Naive thymus-derived CD8-positive, alpha-beta T cell (primary cell): ENCODE results near the gene TRPV2. TPM values are rescaled to one million over a fixed set of nuclear protein-coding genes. Genes with fewer than 3 reads are reported as not detected.
A peak's percentile ranks its signal among the peaks of the same experiment; 100 is the strongest.
"Not testable (repeated sequence)": the region's sequence is repeated elsewhere in the genome, so short reads cannot be mapped to it uniquely, and the experiment has no call there.

Source experiments
- ATAC-seq, 2 donors: fragments of 150-1000 bp; cut with Tn5 transposase in 1 of 2; sonication (Bioruptor Pico), chemical (Tn5 transposase) in 1 of 2; 1 replicate in 1 of 2; 2 replicates in 1 of 2; pipeline ENCODE4 v1.10.0; 2021; ENCODE audit warnings: mild to moderate bottlenecking in 2 of 2, moderate library complexity in 2 of 2
- POLR2A ChIA-PET: fragments of 350-600 bp; sonication (Branson Sonifier 250); formaldehyde crosslinking; loops from one replicate; lab custom pipeline; 2021; ENCODE audit warnings: antibody characterized with exemption; lab: Charles Lee
- DNase-seq, 10 donors: peaks; one replicate each; pipeline versions ENCODE4 v3.0.0 to v3.0.0-alpha.2; 2020 to 2022
- H3K27ac Mint-ChIP-seq, 10 donors: one replicate each; pipeline ENCODE4 v1.8.0; 2020 to 2022; ENCODE audit warnings: mild to moderate bottlenecking in 10 of 10, mixed read lengths in 10 of 10, moderate library complexity in 4 of 10, inconsistent platforms in 1 of 10
- H3K27me3 Mint-ChIP-seq, 5 donors: one replicate each; pipeline ENCODE4 v1.8.0; 2021 to 2022; ENCODE audit warnings: mixed read lengths in 5 of 5
- H3K36me3 Mint-ChIP-seq, 3 donors: one replicate each; pipeline ENCODE4 v1.8.0; 2020 to 2022; ENCODE audit warnings: mixed read lengths in 3 of 3, mild to moderate bottlenecking in 2 of 3, inconsistent platforms in 1 of 3
- H3K4me1 Mint-ChIP-seq, 4 donors: one replicate each; pipeline ENCODE4 v1.8.0; 2021 to 2022; ENCODE audit warnings: mixed read lengths in 4 of 4
- H3K4me3 Mint-ChIP-seq, 10 donors: one replicate each; pipeline ENCODE4 v1.8.0; 2020 to 2022; ENCODE audit warnings: mild to moderate bottlenecking in 10 of 10, mixed read lengths in 10 of 10, moderate library complexity in 6 of 10, inconsistent platforms in 1 of 10
- H3K9me3 Mint-ChIP-seq, 9 donors: one replicate each; pipeline ENCODE4 v1.8.0; 2020 to 2022; ENCODE audit warnings: mixed read lengths in 9 of 9, mild to moderate bottlenecking in 3 of 9, inconsistent platforms in 1 of 9, moderate library complexity in 1 of 9
- polyA plus RNA-seq, 3 donors: library from polyadenylated mRNA; unstranded; fragments of 300-500 nt; fragmentation: Illumina TruSeq; gene quantifications; one replicate each; pipeline ENCODE4 v1.2.3, GENCODE V29; 2021
- total RNA-seq, 8 experiments: library from RNA in 2 of 8; stranded (reverse) in 2 of 8; gene quantifications; one replicate each; pipeline ENCODE4 v1.2.3 and lab custom pipeline; 2021 to 2026

Gene TRPV2
- total and polyA plus RNA-seq, 5 experiments from 2014 or later: 60.9 to 109 (median 87.0) TPM

GRCh38 chr17:16448490-16448889 is 33.1 kb downstream of the TRPV2 start:
- POLR2A ChIA-PET: no interaction called here
- peaks cover 0 to 32% (median 0%) of the 10 kb centered on the region in 3 donors for H3K36me3 Mint-ChIP-seq
- peak overlapping the region in 2 of 10 donors; percentile 38 to 88 for H3K27ac Mint-ChIP-seq
- ATAC-seq: no peak
- no peaks in the 10 kb centered on the region for H3K27me3 Mint-ChIP-seq
- no peak overlapping the region for H3K4me3 Mint-ChIP-seq
- peaks cover 6 to 38% (median 12%) of the 10 kb centered on the region in 4 donors for H3K4me1 Mint-ChIP-seq
- no peaks in the 10 kb centered on the region for H3K9me3 Mint-ChIP-seq
- no peak for DNase-seq

GRCh38 chr17:16449121-16449570 is 33.8 kb downstream of the TRPV2 start:
- ATAC-seq (no peak), DNase-seq (no peak)
- H3K27me3 Mint-ChIP-seq: no peaks in the 10 kb centered on the region
- no peaks in the 10 kb centered on the region for H3K9me3 Mint-ChIP-seq
- H3K4me3 Mint-ChIP-seq: no peak overlapping the region
- POLR2A ChIA-PET: no interaction called here
- peaks cover 0 to 28% (median 0%) of the 10 kb centered on the region in 3 donors for H3K36me3 Mint-ChIP-seq
- H3K4me1 Mint-ChIP-seq: peaks cover 6 to 38% (median 11%) of the 10 kb centered on the region in 4 donors
- H3K27ac Mint-ChIP-seq: no peak overlapping the region

GRCh38 chr17:16450028-16450427 is 34.7 kb downstream of the TRPV2 start:
- POLR2A ChIA-PET: no interaction called here
- Mint-ChIP-seq H3K4me1 (peaks cover 6 to 33% (median 10%) of the 10 kb centered on the region in 4 donors), H3K27ac (peak overlapping the region in 7 of 10 donors; percentile 13 to 90 (median 65)), H3K9me3 (no peaks in the 10 kb centered on the region), H3K36me3 (peaks cover 0 to 20% (median 0%) of the 10 kb centered on the region in 3 donors), H3K27me3 (no peaks in the 10 kb centered on the region), H3K4me3 (no peak overlapping the region)
- no peak for ATAC-seq
- DNase-seq: no peak

GRCh38 chr17:16452268-16452667 is 36.9 kb downstream of the TRPV2 start:
- POLR2A ChIA-PET: interaction anchor here (1.7 kb wide), 1 partner anchor 12 kb away, joined by 7 read pairs; no protein-coding TSS in a partner anchor
- not testable (repeated sequence) for DNase-seq, H3K36me3 Mint-ChIP-seq, ATAC-seq, H3K9me3 Mint-ChIP-seq, H3K4me3 Mint-ChIP-seq, H3K27me3 Mint-ChIP-seq
- Mint-ChIP-seq H3K4me1 (peaks cover 3 to 21% (median 6%) of the 10 kb centered on the region in 4 donors), H3K27ac (peak overlapping the region in 1 of 10 donors; percentile 92)

GRCh38 chr17:16453493-16453851 is 38.1 kb downstream of the TRPV2 start:
- POLR2A ChIA-PET: interaction anchor here (1.1 to 1.7 kb wide), 2 partner anchors 14 to 68 kb away, joined by 4 to 7 read pairs; no protein-coding TSS in a partner anchor
- DNase-seq (no peak), ATAC-seq (no peak)
- no peaks in the 10 kb centered on the region for H3K27me3 Mint-ChIP-seq
- peaks cover 0 to 6% (median 0%) of the 10 kb centered on the region in 3 donors for H3K36me3 Mint-ChIP-seq
- no peaks in the 10 kb centered on the region for H3K9me3 Mint-ChIP-seq
- peaks cover 0 to 16% (median 5%) of the 10 kb centered on the region in 4 donors for H3K4me1 Mint-ChIP-seq
- peak overlapping the region in 2 of 10 donors; percentile 7 to 39 for H3K4me3 Mint-ChIP-seq
- peak overlapping the region in 5 of 10 donors; percentile 38 to 92 (median 65) for H3K27ac Mint-ChIP-seq

- no peaks in the 10 kb centered on the region for H3K36me3 Mint-ChIP-seq
- H3K4me3 Mint-ChIP-seq: no peak overlapping the region
- H3K9me3 Mint-ChIP-seq: no peaks in the 10 kb centered on the region
- no peak for ATAC-seq
- peaks cover 0 to 10% (median 4%) of the 10 kb centered on the region in 4 donors for H3K4me1 Mint-ChIP-seq
- H3K27ac Mint-ChIP-seq: peak overlapping the region in 3 of 10 donors; percentile 65 to 77 (median 73)
- POLR2A ChIA-PET: no interaction called here
- no peak for DNase-seq
- no peaks in the 10 kb centered on the region for H3K27me3 Mint-ChIP-seq
Observed at GRCh38 chr17:16455997-16456741, 40.8 kb downstream of the TRPV2 start.

GRCh38 chr17:16456742-16457316 is 41.5 kb downstream of the TRPV2 start:
- Mint-ChIP-seq H3K27ac (peak overlapping the region in 2 of 10 donors; percentile 74 to 77), H3K27me3 (no peaks in the 10 kb centered on the region), H3K4me1 (peaks cover 0 to 10% (median 4%) of the 10 kb centered on the region in 4 donors), H3K9me3 (no peaks in the 10 kb centered on the region), H3K4me3 (no peak overlapping the region), H3K36me3 (no peaks in the 10 kb centered on the region)
- POLR2A ChIA-PET: no interaction called here
- no peak for DNase-seq
- ATAC-seq: no peak

GRCh38 chr17:16459271-16459670 is 43.9 kb downstream of the TRPV2 start:
- Mint-ChIP-seq H3K4me3 (no peak overlapping the region), H3K36me3 (no peaks in the 10 kb centered on the region), H3K27me3 (no peaks in the 10 kb centered on the region), H3K27ac (peak overlapping the region in 3 of 10 donors; percentile 2 to 36 (median 3)), H3K4me1 (peaks cover 0 to 4% (median 1%) of the 10 kb centered on the region in 4 donors), H3K9me3 (no peaks in the 10 kb centered on the region)
- ATAC-seq: no peak
- DNase-seq: no peak
- POLR2A ChIA-PET: no interaction called here

GRCh38 chr17:16459855-16460550 is 44.6 kb downstream of the TRPV2 start:
- Mint-ChIP-seq H3K36me3 (no peaks in the 10 kb centered on the region), H3K4me1 (peaks cover 0 to 4% (median 1%) of the 10 kb centered on the region in 4 donors), H3K4me3 (no peak overlapping the region)

GRCh38 chr17:16460796-16461605 is 45.6 kb downstream of the TRPV2 start:
- H3K27ac Mint-ChIP-seq: peak overlapping the region in 1 of 10 donors; percentile 69
- no peaks in the 10 kb centered on the region for H3K27me3 Mint-ChIP-seq
- DNase-seq (no peak), ATAC-seq (no peak)
- POLR2A ChIA-PET: no interaction called here
- H3K9me3 Mint-ChIP-seq: no peaks in the 10 kb centered on the region
- H3K4me1 Mint-ChIP-seq: peaks cover 0 to 4% (median 1%) of the 10 kb centered on the region in 4 donors
- H3K4me3 Mint-ChIP-seq: no peak overlapping the region
- H3K36me3 Mint-ChIP-seq: no peaks in the 10 kb centered on the region

More at GRCh38 chr17:16459855-16460550, 44.6 kb downstream of the TRPV2 start:
- POLR2A ChIA-PET: no interaction called here
- no peak for DNase-seq
- ATAC-seq: no peak
- Mint-ChIP-seq H3K9me3 (no peaks in the 10 kb centered on the region), H3K27me3 (no peaks in the 10 kb centered on the region), H3K27ac (peak overlapping the region in 2 of 10 donors; percentile 9 to 56)

- POLR2A ChIA-PET: no interaction called here
- ATAC-seq (no peak), DNase-seq (no peak)
- H3K4me1 Mint-ChIP-seq: peaks cover 0 to 2% (median under 1%) of the 10 kb centered on the region in 4 donors
- H3K27ac Mint-ChIP-seq: no peak overlapping the region
- no peaks in the 10 kb centered on the region for H3K9me3 Mint-ChIP-seq
- no peaks in the 10 kb centered on the region for H3K36me3 Mint-ChIP-seq
- no peak overlapping the region for H3K4me3 Mint-ChIP-seq
- no peaks in the 10 kb centered on the region for H3K27me3 Mint-ChIP-seq
Observed at GRCh38 chr17:16461606-16461866, 46.2 kb downstream of the TRPV2 start.
